HG03135 (cell line): ENCODE data around the gene CES2.

ENCODE experiments used
- ATAC-seq: cut with Tn5 transposase; IDR thresholded peaks from one replicate; pipeline ENCODE4 v1.9.1; 2021; ENCODE audit warnings: mild to moderate bottlenecking, moderate library complexity; ENCODE audit not compliant: unreplicated experiment

Gene CES2

DNA sequence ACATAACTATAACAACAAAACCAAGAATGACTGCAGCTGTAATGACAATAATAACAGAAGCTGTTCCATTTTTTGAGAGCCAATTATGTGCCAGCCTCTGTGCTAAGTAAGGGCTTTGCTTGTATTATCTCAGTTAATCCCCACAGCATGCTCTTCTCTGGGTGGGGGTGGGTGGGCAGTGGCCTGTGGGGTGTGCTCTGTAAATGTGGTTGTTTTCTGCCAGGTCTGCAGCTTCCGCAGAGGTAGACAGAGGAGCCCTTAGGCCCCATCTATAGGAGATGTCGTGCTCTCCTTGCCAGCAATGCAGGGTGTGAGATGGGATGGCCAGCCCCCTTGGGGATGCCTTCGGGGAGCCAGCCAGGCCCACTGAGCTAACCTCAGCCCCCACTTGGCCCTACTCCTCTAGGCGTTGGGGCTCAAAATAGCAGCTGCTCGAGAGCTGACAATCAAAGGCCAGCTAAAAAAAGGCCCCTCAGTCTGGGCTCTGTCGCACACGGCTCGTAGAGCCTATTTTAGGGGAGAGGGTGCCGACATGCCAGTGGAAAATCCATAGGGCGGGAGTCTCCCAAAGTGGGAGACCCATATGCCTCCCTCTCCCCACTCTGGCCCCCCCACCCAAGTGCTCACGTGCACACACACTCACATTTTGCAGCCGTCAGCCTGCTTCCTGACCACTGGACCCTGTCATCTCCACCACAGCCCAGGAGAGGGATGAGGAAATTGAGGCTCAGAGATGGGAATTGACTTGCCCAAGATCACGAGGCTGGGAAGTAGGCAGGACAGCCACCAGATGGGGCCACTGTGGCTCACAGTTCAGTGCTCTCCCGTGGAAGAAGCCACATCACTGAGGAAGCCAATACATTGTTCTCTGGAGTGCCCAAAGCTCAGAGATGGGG, 32.4 kb upstream of the CES2 start:
- no peak for ATAC-seq

DNA sequence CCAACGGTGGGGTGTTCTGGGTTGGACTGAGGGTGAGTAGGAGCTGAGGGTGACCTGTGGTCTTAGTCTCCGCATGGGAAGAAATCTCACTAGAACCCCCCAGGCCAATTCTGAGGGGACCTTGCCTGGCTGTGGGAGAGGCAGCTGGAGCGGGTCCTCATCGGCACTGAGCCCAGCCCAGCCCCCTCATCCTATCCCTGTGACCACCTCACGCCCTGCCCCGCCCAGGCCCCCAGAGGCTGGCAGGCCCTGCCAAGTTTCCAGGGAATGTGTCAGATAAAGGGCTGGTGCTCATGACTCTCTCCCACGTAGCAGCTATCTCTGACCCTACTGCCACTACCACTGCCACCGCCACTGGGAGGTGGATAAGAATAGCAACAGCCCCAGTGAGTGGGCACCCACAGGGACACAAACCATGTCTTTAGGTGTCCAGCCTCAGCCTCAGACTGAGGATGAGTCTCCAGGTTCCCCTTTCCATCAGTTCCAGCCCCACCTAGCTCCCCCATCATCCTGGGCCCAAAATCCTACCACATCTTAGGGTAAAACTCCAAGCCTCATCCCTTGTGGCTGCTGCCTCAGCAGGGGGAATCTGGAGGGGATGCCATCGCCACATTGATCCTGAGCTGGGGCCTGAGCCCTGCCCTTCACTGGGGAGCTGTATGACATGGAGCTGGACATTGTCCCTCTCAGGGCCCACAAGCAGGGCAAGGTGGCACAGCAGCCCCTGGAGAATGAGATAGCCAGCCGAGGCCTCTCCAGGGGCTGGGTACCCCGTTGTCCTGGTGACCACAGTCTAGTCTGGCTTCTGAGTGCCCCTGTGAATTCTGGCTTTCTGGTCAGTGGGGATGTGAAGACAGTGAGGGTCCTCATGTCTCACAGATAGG, 31.5 kb upstream of the CES2 start:
- ATAC-seq, result no peak

DNA sequence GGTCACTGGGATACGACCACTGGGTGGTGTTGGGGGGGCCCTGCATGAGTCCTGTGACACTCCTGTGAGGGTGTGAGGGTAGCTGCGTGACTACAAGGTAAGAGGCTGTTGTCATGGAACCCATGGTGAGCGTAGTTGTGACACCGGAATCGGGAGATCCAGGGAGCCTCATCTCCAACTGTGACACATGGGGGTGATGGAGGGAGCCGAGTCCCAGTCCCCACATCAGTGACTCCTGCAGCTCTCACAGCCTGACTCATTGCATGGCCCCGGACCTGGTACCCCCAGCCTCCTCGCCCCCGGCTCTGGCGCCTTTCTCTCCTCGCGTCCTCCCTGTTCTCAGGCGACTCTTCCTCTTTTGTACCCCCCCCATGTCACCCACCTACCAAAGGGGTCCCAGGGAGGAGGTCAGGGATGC, 30.9 kb upstream of the CES2 start:
- ATAC-seq, result no peak

DNA sequence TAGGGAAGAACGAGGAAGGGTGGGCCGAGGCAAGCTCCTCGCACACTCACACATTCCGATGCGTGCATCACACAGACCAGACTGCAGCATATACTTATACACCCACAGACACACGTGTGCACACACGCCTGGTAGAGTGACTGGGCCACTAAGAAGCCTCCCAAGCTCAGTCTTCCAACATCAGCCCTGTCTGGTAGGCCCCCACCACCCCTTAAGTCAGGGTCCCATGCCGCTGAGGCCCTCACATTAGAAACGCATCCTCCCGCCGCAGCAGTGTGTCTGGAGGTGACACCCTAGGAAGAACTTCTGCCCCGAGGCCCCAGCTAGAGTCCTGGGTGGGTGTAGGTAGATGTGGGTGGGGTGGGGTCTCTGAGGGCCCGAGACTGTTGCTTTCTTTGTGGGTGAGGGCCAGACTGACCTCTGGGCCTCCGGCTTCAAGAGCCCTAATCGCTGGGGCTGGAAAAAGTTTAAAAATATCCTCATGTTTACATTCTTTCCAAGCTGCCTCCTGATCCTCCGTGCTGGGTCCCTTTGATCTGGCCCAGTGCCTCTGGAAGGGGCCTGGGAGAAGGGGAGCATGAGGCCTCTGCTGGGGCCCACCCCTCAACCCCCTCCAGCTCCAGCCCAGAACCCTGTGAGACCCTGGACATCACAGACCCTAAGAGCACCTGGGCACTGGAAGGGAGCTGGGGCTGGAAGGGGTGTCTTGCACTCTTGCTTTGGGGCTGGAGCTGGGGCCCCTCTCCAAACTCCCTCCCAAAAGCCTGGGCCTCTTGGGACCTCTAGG, 30.3 kb upstream of the CES2 start:
- ATAC-seq, result no peak

DNA sequence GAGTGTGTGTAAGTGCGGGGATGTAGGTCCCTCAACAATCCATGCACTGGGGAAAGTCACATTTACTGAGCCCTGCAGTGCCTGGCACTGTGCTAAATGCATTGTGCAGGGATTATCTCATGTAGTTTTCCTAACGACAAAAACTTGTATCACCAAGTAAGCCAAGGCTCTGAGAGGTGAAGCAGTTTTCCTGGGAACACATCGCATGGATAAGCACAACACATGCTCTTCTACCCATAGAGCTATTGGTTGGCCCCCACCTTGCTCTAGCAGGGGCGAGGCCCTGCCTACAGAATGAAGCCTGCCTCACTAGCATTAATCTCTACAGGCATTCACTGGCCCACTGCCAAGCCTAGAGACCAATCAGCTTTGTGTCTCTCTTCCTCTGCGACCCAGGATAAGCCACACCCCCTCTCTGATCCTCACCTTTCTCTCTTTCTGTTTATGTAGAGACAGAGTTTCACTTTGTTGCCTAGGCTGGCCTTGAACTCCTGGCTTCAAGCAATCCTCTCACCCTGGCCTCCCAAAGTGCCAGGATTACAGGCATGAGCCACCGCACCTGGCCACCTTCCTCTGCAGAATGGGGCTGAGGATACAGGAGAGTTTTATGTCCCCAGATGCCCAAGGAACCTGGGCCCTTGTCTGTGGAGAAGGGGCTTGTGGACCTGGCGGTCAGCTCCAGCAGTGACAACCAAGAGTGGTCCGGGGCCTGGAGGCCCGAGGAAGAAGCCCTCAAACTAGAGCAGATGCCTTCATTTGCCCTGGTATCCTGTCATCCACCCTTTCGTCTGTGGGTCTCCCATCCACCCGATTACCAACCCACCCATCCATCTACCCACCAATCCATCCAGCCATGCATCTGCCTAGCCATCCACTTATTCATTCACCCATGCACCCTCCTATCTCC, 29.4 kb upstream of the CES2 start:
- no peak for ATAC-seq

DNA sequence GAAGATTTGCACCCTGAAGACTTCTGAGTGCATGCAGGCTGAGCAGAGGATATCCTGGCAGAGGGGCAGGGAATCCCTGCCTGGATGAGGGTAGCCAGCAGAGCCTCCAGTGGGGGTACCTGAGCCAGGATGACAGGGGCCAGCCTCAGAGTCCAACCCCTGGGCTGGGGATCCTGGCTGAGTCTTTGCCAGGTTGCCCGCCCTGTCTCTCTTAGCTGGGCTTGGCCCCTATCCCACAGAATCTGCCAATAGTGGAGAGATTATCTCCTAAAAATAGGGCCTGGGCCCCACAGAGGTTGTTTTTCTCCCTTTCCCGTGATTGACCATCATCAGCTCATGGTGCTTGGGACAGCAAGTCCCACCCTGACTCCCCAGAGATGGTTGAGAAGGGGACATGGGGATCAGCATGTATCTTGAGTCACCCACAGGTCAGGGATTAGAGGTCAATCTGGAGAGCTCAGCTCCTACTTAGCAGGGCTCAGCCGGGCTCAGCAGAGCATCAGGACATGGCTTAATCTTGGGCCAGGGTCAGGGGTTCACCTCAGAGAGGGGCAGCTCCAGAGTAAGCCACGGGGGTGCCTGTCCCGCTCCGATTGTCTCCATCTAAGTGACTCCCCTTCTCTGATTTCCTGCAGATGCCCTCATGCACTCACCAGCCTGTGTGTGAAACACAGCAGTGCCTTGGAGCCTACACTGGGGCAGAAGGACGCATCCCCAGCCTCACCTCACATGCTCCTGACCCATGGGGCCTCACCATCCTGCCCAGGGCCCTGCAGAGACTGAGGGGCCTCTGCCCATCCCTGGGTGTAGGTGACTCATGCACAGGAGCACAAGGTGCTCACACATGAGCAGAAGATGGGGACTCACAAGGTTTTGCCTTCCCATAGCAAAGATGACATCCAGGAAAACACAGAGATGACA, 28.1 kb upstream of the CES2 start:
- ATAC-seq, result no peak

DNA sequence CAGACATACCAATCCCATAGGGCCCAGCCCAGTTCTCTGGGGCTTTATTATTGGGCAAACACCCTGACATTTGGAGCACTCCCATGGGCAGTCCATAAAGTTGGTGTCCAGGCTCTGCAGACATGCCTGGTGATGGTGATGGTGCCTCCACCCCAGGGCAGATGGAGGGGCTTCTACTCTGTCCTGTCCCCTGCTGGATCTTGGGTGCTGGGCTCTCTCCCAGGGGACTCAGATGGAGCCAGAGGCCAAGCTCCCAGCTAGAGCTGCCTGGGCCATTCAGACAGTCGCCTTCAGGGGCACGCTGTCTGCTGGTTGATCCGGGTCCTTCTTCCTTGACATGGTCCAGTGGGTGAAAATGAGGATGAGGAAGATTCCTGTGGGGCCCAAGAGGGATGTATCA, 27.2 kb upstream of the CES2 start:
- ATAC-seq, result no peak

DNA sequence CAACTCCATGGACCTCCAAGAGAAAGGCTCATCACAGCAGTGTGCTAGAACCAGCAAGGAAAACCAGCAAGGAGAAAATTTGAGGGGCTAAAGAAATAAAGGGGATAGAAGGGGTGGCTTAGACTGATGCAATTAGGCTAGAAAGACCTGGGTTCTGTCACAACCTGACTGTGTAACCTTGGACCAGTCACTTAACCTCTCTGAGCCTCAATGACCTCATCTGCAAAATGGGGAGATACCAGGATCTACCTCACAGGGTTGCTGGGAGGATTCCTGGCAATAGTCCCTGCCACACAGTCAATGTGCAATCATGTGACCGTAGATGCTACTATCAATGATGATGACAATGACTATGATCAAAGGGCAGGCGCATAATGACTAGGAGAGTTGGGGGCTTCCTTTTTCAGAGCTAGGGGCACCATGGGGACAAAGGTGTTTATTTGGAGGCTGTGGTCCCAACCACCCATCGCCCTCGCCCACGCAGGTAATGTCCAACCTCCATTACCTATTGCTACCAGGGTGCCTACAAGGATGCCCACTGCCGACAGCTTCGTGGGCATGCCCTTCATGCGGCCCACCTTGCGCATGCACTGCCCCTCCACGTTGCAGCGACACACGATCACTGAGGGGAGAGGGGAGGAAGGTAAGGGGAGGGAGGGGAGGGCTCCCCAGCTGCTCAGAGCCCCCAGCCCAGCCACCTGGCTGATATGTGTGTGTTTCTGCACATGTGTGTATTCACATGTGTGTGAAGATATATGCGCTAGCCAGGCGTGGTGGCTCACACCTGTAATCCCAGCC, 26.4 kb upstream of the CES2 start:
- no peak for ATAC-seq

DNA sequence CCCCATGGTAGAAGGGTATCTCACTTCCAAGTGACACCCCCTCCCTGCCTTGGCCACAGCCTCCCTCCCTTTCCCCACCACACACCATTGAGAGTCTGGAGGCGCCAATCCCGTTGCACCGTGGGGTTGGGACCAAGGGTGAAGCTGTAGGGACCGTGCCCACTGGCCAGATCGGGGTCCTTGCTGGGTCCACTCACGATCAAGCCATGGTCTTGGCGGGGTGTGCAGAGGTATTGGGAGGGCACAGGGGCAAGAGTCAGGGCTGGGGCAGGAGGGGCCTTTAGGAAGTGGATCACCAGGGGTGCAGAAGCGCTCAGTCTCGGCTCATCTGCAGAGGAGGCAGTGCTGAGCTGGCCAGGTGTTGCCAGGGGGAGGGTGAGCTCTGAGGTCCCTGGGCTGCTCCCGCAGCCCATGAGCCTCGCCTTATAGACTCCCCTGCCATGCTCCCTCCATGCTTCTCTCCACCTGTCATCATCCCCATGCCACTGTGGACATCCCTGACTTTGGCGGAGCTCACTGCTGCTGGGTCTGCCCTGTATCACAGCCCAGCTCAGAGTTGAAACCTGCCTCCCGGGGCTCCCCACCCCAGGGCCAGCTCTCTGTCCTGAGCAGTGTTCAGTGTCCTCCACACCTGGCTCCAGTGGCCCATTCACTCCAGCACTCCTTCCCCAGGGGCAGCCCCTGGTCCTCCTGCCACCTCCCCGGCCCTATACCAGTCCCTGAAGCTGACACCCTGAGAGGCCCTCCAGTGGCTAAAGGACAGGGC, 25.0 kb upstream of the CES2 start:
- no peak for ATAC-seq

DNA sequence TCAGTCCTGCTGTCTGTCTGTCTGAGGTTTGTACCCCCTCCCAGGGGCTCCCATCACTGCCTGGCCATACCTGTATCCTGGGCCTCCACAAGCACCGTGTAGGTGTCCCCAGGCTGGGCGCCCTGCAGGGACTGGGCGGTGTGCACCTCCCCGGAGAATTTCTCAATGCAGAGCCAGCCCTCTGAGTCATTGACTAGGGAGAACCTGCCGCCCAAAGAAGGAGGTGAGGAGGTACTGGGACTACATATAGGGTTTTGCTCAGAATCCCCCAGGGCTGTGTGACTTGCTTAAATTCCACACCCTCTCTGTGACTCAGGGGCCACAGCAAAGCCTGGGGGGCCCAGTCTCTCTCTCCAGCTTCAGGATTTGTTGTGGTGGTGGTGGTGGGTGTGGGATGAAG, 24.2 kb upstream of the CES2 start:
- no peak for ATAC-seq

DNA sequence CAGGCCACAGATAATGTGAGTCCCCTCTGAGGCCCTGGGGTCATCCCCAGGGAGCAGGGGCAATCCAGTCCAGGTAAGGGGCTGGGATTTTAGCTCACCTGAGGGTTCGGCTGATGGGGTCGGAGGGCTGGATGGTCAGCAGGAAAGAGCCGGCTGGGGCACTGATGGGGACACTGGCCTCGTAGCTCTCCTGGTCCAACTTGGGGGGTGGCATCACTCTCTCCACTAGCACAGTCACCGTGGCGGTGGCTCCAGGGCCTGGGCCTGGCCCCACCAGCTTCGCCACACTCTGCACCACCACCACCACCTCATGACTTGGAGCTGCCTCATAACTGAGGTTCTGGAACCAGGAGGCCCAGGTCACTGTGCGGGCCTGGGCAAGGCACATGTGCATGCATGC, 23.5 kb upstream of the CES2 start:
- ATAC-seq, result no peak

DNA sequence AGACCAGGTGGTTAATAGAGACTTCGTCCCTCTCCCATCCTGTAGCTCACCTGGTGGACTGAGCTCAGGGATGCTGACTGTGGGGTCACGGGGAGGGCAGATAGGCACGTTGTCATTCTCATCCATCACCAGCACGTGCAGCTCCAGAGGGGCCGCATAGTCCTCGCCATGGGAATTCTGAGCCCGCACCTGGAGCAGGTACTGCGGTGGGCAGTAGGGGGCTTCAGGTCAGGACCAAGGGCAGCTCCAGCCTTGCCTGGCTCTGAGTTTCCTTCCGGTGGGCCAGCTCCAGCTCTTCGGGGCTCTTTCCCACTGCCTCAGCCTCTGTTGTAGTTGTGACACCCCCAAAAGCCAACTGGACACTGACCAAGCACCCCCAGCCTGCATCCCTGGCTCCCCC, 22.2 kb upstream of the CES2 start:
- no peak for ATAC-seq

DNA sequence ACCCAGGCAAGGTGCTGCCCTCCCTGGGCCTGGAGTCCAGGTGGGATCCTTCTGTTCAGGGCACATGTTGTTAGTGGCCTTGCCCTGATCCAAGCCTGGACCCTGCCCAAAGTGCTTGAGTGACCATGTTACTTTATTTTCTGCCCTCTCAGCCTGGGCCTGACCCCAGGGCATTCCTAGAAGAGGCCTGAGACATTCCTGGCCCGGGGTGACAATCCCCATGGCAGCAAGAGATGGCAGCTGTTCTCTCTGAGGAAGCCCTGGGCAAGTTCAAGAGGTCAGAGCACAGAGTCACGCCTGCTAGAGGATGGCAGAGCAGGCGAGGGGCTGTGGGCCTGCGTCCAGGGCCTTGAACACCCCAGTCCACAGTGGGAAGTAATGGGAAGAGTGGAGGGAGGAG, 21.6 kb upstream of the CES2 start:
- no peak for ATAC-seq

DNA sequence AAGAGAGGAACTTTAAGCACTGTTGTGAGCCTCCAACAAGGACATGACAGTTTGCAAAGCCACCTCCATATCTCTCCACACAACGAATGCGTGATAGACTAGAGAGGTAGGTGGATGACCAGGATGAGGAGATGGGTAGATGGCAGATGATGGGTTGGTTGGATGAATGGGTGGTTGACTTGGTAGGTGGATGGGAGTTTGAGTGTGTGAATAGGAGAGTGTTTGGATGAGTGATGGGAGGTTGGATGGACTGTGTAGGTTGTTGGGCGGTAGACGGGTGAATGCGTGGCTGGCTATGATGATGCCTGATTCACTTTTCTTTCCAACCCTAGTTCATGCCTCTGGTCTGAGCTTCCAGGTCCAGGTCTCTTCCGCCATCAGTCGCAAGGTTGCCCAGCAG, 20.8 kb upstream of the CES2 start:
- no peak for ATAC-seq

DNA sequence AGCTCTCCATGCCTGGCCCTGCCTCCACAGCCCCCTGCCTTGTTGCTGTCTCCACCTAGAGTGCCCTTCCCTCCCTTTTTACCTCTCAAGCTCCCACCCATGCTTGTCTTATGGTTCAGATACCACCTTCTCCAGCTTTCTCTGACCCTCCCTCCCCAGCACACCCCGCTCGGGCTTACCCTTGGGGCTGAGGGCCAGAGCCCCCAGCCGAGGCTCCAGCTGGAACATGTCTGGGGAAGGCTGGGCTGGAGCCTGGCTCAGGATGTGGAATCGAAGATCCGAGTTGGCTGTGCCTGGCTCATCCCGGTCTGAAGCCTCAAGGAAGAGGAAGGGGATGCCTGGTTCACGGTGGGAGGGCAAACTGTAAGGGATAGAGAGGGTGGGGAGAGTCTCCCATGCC, 20.3 kb upstream of the CES2 start:
- ATAC-seq, result no peak

DNA sequence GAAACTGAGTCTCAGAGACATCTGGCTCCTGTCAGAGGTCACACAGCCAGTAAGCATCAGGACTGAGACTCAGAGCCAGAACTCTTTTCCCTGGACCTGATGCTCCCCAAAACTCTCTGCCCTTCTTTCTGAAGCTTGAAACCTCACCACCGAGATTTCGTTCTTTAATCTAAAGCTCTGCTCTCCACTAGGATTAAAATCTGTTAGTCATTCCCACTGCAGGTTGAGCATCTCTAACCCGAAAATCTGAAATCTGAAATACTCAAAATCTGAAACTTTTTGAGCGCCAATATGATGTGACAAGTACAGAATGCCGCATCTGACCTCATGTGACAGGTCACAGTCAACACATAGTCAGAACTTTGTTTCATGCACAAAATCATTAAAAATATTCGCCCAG, 18.8 kb upstream of the CES2 start:
- no peak for ATAC-seq

DNA sequence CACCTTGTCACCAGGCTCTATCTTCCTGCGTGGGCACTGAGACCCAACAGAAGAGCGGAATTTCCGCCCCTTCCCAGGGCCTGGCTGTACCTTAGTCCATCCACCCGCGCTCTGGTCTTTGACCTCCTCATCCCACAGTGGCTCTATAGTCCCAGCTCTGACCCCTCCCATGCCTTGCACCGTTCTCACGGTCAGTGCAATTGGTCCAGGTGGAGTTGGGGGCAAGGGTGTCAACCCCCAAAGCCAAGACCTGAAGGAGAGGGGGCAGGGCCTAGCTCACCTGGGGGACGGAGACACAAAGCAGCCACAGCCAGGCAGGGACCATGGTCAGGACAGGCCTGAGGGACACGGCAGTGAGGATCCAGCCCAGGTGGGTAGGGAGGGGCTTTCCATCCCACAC, 17.6 kb upstream of the CES2 start:
- ATAC-seq, result no peak

DNA sequence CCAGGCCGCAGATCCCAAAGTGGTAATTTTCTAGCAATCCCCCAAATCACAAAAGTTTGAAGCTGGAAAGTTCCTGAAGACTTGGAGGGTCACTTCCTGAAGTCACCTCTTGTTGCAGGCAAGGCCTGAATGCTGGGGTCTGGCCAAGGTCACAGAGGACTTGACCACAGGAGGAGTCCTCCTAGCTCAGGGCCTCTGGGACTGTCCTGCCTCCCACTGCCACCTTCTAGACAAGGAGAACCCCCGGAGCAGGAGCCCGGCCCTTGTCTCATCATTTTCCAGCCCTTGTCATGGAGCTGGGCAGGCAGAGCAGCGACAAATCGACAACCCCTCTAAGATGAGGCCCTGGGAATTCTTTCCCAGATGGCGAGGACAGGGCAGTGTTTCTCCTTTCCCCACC, 17.0 kb upstream of the CES2 start:
- no peak for ATAC-seq
